ENCODE measurements around the gene MBNL1.

DNA sequence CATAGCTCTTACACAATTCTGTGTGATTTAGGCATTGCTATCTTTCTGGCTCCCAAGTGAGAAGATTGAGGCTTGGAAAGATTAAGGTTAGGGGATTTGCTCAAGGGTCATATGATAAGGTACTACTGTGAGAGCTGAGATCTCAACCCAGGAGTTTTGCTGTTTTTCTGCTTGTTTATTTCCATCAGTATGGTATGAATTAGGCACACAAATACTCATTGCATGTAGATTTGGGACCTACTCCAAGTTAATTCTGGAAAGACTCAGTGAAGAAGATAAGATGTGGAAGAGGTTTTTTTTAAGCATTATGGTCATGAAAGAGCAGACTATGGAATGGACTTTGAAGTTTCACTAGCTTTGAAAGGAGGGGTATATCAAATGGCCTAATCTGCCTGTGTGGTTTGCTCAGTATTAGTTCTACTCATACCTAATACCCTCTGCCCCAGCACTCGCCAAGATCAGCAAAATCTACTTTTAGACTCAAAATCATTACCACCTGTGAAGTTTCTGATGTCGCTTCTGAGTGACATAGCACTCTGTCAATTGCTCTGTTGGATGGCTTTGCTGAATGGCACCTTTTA is 12.5 kb downstream of the MBNL1 start:
- TF ChIP-seq, protein P1, sequence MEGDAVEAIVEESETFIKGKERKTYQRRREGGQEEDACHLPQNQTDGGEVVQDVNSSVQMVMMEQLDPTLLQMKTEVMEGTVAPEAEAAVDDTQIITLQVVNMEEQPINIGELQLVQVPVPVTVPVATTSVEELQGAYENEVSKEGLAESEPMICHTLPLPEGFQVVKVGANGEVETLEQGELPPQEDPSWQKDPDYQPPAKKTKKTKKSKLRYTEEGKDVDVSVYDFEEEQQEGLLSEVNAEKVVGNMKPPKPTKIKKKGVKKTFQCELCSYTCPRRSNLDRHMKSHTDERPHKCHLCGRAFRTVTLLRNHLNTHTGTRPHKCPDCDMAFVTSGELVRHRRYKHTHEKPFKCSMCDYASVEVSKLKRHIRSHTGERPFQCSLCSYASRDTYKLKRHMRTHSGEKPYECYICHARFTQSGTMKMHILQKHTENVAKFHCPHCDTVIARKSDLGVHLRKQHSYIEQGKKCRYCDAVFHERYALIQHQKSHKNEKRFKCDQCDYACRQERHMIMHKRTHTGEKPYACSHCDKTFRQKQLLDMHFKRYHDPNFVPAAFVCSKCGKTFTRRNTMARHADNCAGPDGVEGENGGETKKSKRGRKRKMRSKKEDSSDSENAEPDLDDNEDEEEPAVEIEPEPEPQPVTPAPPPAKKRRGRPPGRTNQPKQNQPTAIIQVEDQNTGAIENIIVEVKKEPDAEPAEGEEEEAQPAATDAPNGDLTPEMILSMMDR (IDR thresholded peaks at IDR 0.05): no peak
- no peak for TF ChIP-seq POLR2A (IDR thresholded peaks at IDR 0.05)

Measured in testis (tissue), 2 donors.